MCF 10A (cell line): Measurements from ENCODE around the gene SERPINA1. TPM values are rescaled to one million over a fixed set of nuclear protein-coding genes. Genes with fewer than 3 reads are reported as not detected.

ENCODE experiments used
- BruUV-seq: library from RNA; stranded (reverse); fragments of 400-500 nt; replicated peaks from 2 replicates; lab custom pipeline; 2021; lab: Mats Ljungman, UMichigan
- CTCF ChIA-PET: fragments of 300-600 bp; sonication (Branson Sonifier 250); formaldehyde crosslinking; extraction: SDS; loops from one replicate; lab custom pipeline; 2021; ENCODE audit warnings: antibody characterized with exemption, inconsistent platforms; lab: Yijun Ruan, JAX
- POLR2A ChIA-PET: fragments of 300-600, 350-650 bp; sonication (Branson Sonifier 250); formaldehyde crosslinking; extraction: SDS; loops from one replicate; lab custom pipeline; 2020; ENCODE audit warnings: antibody characterized with exemption, inconsistent platforms; lab: Yijun Ruan, JAX
- DNase-seq: peaks from one replicate; pipeline ENCODE4 v3.0.0-alpha.2; 2018; ENCODE audit not compliant: unreplicated experiment
- H3K27ac Mint-ChIP-seq: one replicate; pipeline ENCODE4 v1.8.0; 2022; ENCODE audit warnings: mild to moderate bottlenecking, low read depth, mixed read lengths; ENCODE audit not compliant: unreplicated experiment
- H3K27me3 Mint-ChIP-seq: one replicate; pipeline ENCODE4 v1.8.0; 2022; ENCODE audit warnings: mixed read lengths; ENCODE audit not compliant: insufficient read depth, unreplicated experiment
- H3K36me3 Mint-ChIP-seq: one replicate; pipeline ENCODE4 v1.8.0; 2022; ENCODE audit warnings: mild to moderate bottlenecking, moderate library complexity, mixed read lengths; ENCODE audit not compliant: insufficient read depth, unreplicated experiment
- H3K4me1 Mint-ChIP-seq: one replicate; pipeline ENCODE4 v1.8.0; 2022; ENCODE audit warnings: mixed read lengths; ENCODE audit not compliant: insufficient read depth, unreplicated experiment
- H3K4me3 Mint-ChIP-seq: one replicate; pipeline ENCODE4 v1.8.0; 2022; ENCODE audit warnings: mild to moderate bottlenecking, moderate library complexity, mixed read lengths; ENCODE audit not compliant: unreplicated experiment
- H3K9me3 Mint-ChIP-seq: one replicate; pipeline ENCODE4 v1.8.0; 2022; ENCODE audit warnings: mixed read lengths; ENCODE audit not compliant: unreplicated experiment
- CTCF ChIP-seq: fragments of 200-600 bp; IDR thresholded peaks from one replicate; pipeline ENCODE4 v1.8.0; 2022; ENCODE audit warnings: antibody characterized with exemption, mild to moderate bottlenecking; ENCODE audit not compliant: unreplicated experiment
- intact Hi-C: fragments of 100-400 bp; cut with micrococcal nuclease; formaldehyde crosslinking; loops from 2 replicates; pipeline ENCODE4 v1.14.1; 2022
- total RNA-seq: library from RNA; stranded (reverse); gene quantifications from 2 replicates; pipeline ENCODE4 v1.2.3, GENCODE V29; 2022

Gene SERPINA1
- total RNA-seq, 1 experiment from 2014 or later: 42.5 TPM

GRCh38 chr14:94389731-94390371 lies 1.4 kb upstream of the SERPINA1 start:
- BruUV-seq: no TSS peak
- Mint-ChIP-seq H3K4me3 (no peak overlapping the region), H3K27me3 (no peaks in the 10 kb centered on the region), H3K27ac (peak overlapping the region; percentile 39), H3K36me3 (no peaks in the 10 kb centered on the region), H3K4me1 (peaks cover 53% of the 10 kb centered on the region), H3K9me3 (no peaks in the 10 kb centered on the region)
- no peak for TF ChIP-seq CTCF
- intact Hi-C loops: no loop called here
- ChIA-PET POLR2A (interaction anchor here (0.6 to 1.1 kb wide), 3 partner anchors 11 to 43 kb away, joined by 3 to 4 read pairs (median 3); no protein-coding TSS in a partner anchor), CTCF (interaction anchor here (0.6 to 1.2 kb wide), 4 partner anchors 11 to 520 kb away, joined by 3 to 5 read pairs (median 4); no protein-coding TSS in a partner anchor)
- DNase-seq: no peak

- POLR2A ChIA-PET: interaction anchor here (1.1 kb wide), 1 partner anchor 43 kb away, joined by 3 read pairs; no protein-coding TSS in a partner anchor
- no TSS peak for BruUV-seq
- CTCF ChIA-PET: interaction anchor here (0.7 to 1.4 kb wide), 2 partner anchors 15 to 252 kb away, joined by 3 to 5 read pairs; no protein-coding TSS in a partner anchor
- Mint-ChIP-seq H3K36me3 (no peaks in the 10 kb centered on the region), H3K4me3 (no peak overlapping the region), H3K9me3 (no peaks in the 10 kb centered on the region), H3K27me3 (no peaks in the 10 kb centered on the region), H3K4me1 (peaks cover 50% of the 10 kb centered on the region), H3K27ac (peak overlapping the region; percentile 66)
- TF ChIP-seq CTCF: no peak
- DNase-seq: no peak
- intact Hi-C loops: no loop called here
Observed at GRCh38 chr14:94389104-94389469, 685 bp upstream of the SERPINA1 start.

- Mint-ChIP-seq H3K4me3 (peak overlapping the region; percentile 25), H3K4me1 (peaks cover 41% of the 10 kb centered on the region), H3K9me3 (no peaks in the 10 kb centered on the region), H3K27me3 (no peaks in the 10 kb centered on the region), H3K27ac (no peak overlapping the region), H3K36me3 (no peaks in the 10 kb centered on the region)
- ChIA-PET POLR2A (interaction anchor here (0.7 to 1.1 kb wide), 2 partner anchors 29 to 42 kb away, joined by 3 read pairs; no protein-coding TSS in a partner anchor), CTCF (interaction anchor here (0.5 to 1.4 kb wide), 3 partner anchors 207 to 1366 kb away, joined by 3 to 4 read pairs (median 3); no protein-coding TSS in a partner anchor)
- BruUV-seq: no TSS peak
- peak; percentile 18 for DNase-seq
- no peak for TF ChIP-seq CTCF
- intact Hi-C loops: no loop called here
Observed at GRCh38 chr14:94388027-94388383, 397 bp downstream of the SERPINA1 start.
